MCF 10A (cell line): ENCODE results near the gene FUBP3. TPM values are rescaled to one million over a fixed set of nuclear protein-coding genes. Genes with fewer than 3 reads are reported as not detected.

Experiments
- BruUV-seq: library from RNA; stranded (reverse); fragments of 400-500 nt; replicated peaks from 2 replicates; lab custom pipeline; 2021; lab: Mats Ljungman, UMichigan
- CTCF ChIA-PET: fragments of 300-600 bp; sonication (Branson Sonifier 250); formaldehyde crosslinking; extraction: SDS; loops from one replicate; lab custom pipeline; 2021; ENCODE audit warnings: antibody characterized with exemption, inconsistent platforms; lab: Yijun Ruan, JAX
- POLR2A ChIA-PET: fragments of 300-600, 350-650 bp; sonication (Branson Sonifier 250); formaldehyde crosslinking; extraction: SDS; loops from one replicate; lab custom pipeline; 2020; ENCODE audit warnings: antibody characterized with exemption, inconsistent platforms; lab: Yijun Ruan, JAX
- DNase-seq: peaks from one replicate; pipeline ENCODE4 v3.0.0-alpha.2; 2018; ENCODE audit not compliant: unreplicated experiment
- H3K27ac Mint-ChIP-seq: one replicate; pipeline ENCODE4 v1.8.0; 2022; ENCODE audit warnings: mild to moderate bottlenecking, low read depth, mixed read lengths; ENCODE audit not compliant: unreplicated experiment
- H3K27me3 Mint-ChIP-seq: one replicate; pipeline ENCODE4 v1.8.0; 2022; ENCODE audit warnings: mixed read lengths; ENCODE audit not compliant: insufficient read depth, unreplicated experiment
- H3K36me3 Mint-ChIP-seq: one replicate; pipeline ENCODE4 v1.8.0; 2022; ENCODE audit warnings: mild to moderate bottlenecking, moderate library complexity, mixed read lengths; ENCODE audit not compliant: insufficient read depth, unreplicated experiment
- H3K4me1 Mint-ChIP-seq: one replicate; pipeline ENCODE4 v1.8.0; 2022; ENCODE audit warnings: mixed read lengths; ENCODE audit not compliant: insufficient read depth, unreplicated experiment
- H3K4me3 Mint-ChIP-seq: one replicate; pipeline ENCODE4 v1.8.0; 2022; ENCODE audit warnings: mild to moderate bottlenecking, moderate library complexity, mixed read lengths; ENCODE audit not compliant: unreplicated experiment
- H3K9me3 Mint-ChIP-seq: one replicate; pipeline ENCODE4 v1.8.0; 2022; ENCODE audit warnings: mixed read lengths; ENCODE audit not compliant: unreplicated experiment
- intact Hi-C: fragments of 100-400 bp; cut with micrococcal nuclease; formaldehyde crosslinking; loops from 2 replicates; pipeline ENCODE4 v1.14.1; 2022
- total RNA-seq: library from RNA; stranded (reverse); gene quantifications from 2 replicates; pipeline ENCODE4 v1.2.3, GENCODE V29; 2022
- TF ChIP-seq, protein P1 (sequence below): fragments of 200-600 bp; IDR thresholded peaks from one replicate; pipeline ENCODE4 v1.8.0; 2022; ENCODE audit warnings: antibody characterized with exemption, mild to moderate bottlenecking; ENCODE audit not compliant: unreplicated experiment

Gene FUBP3
- total RNA-seq, 1 experiment from 2014 or later: 58.0 TPM

DNA sequence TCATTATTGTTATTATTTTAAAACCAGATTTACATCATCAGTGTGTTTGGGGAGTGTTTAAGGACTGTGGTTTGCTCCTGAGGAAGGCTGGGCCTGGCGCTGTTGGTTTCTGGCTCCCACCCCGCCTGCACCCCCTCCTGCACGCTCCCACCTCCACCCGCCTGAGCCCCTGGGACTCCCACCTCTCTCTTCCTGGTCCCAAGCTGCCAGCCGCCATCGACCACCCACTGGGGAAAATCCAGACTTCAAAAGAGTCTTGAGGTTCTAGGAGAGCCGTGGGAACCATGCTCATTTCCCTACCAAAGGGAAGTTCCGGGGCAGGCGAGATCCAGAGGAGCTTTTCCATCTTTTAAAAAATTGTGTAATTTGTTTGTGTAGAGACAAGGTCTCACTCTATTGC is 35.0 kb upstream of the FUBP3 start:
- no TSS peak for BruUV-seq
- CTCF ChIA-PET: interaction anchor here (1.0 kb wide), 1 partner anchor 310 kb away, joined by 5 read pairs; no protein-coding TSS in a partner anchor
- intact Hi-C loops: no loop called here
- TF ChIP-seq, protein P1, sequence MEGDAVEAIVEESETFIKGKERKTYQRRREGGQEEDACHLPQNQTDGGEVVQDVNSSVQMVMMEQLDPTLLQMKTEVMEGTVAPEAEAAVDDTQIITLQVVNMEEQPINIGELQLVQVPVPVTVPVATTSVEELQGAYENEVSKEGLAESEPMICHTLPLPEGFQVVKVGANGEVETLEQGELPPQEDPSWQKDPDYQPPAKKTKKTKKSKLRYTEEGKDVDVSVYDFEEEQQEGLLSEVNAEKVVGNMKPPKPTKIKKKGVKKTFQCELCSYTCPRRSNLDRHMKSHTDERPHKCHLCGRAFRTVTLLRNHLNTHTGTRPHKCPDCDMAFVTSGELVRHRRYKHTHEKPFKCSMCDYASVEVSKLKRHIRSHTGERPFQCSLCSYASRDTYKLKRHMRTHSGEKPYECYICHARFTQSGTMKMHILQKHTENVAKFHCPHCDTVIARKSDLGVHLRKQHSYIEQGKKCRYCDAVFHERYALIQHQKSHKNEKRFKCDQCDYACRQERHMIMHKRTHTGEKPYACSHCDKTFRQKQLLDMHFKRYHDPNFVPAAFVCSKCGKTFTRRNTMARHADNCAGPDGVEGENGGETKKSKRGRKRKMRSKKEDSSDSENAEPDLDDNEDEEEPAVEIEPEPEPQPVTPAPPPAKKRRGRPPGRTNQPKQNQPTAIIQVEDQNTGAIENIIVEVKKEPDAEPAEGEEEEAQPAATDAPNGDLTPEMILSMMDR: no peak
- POLR2A ChIA-PET: interaction anchor here (0.6 to 2.0 kb wide), 3 partner anchors 17 to 49 kb away, joined by 3 to 4 read pairs (median 4); partner anchors contain the start of gene FUBP3
- no peaks in the 10 kb centered on the region for H3K27me3 Mint-ChIP-seq
- H3K4me3 Mint-ChIP-seq: no peak overlapping the region
- no peaks in the 10 kb centered on the region for H3K36me3 Mint-ChIP-seq
- no peaks in the 10 kb centered on the region for H3K9me3 Mint-ChIP-seq
- no peak for DNase-seq
- peaks cover 26% of the 10 kb centered on the region for H3K4me1 Mint-ChIP-seq
- H3K27ac Mint-ChIP-seq: no peak overlapping the region

DNA sequence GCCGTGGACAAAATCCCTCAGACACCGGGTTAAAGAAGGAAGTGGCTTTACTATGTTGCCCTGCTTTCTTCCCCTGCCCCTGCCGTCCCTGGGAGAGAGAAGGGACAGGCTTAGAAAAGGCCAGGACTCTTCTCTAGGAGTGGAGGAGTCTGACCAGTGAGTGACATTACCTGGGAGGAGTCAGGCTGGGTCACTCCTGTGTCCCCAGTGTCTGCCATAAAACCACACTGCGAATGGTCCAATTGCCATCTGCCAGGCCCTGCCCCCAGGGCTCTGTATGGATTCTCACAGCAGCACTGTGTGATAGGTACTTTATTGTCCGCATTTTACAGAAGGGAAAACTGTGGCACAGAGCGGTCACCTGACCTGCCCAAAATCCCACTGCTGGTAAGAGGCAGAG is 31.3 kb upstream of the FUBP3 start:
- ChIA-PET CTCF (no interaction called here), POLR2A (no interaction called here)
- intact Hi-C loops: no loop called here
- H3K27me3 Mint-ChIP-seq: no peaks in the 10 kb centered on the region
- no peak overlapping the region for H3K4me3 Mint-ChIP-seq
- H3K36me3 Mint-ChIP-seq: no peaks in the 10 kb centered on the region
- DNase-seq: no peak
- no TSS peak for BruUV-seq
- no peaks in the 10 kb centered on the region for H3K9me3 Mint-ChIP-seq
- no peak overlapping the region for H3K27ac Mint-ChIP-seq
- TF ChIP-seq, protein P1: no peak
- H3K4me1 Mint-ChIP-seq: peaks cover 3% of the 10 kb centered on the region

DNA sequence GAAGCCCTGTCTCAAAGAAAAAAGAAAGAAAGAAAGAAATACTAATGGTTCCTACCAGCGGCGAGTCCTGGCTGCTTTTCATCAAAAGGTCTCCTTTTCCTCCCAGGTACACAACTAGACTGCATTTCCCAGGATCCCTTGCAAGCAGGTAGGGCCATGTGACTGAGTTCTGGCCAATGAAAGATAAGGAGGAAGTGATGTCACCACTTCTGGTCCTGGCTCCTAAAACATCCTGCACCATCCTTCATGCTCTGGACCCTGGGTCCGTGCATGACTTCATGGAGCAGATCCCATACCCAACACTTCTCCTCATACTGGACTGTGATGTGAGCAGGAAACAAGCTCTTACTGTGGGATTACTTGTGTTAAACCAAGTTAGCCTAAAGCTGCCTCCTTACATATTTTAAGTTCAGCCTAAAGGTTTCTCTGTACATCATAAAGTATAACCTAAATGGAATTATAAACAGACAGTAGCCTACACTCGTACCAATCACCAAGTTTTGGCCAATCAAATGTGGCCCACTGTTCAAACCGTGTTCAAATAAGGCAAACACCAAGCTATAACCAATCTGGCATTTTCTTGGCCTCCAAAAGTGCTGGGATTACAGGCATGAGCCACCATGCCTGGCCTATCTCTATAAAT is 30.2 kb upstream of the FUBP3 start:
- ChIA-PET POLR2A (no interaction called here), CTCF (no interaction called here)
- TF ChIP-seq, protein P1: no peak
- Mint-ChIP-seq H3K4me1 (no peaks in the 10 kb centered on the region), H3K27ac (no peak overlapping the region), H3K9me3 (no peaks in the 10 kb centered on the region), H3K4me3 (no peak overlapping the region), H3K27me3 (no peaks in the 10 kb centered on the region), H3K36me3 (no peaks in the 10 kb centered on the region)
- DNase-seq: no peak
- no TSS peak for BruUV-seq
- intact Hi-C loops: no loop called here

DNA sequence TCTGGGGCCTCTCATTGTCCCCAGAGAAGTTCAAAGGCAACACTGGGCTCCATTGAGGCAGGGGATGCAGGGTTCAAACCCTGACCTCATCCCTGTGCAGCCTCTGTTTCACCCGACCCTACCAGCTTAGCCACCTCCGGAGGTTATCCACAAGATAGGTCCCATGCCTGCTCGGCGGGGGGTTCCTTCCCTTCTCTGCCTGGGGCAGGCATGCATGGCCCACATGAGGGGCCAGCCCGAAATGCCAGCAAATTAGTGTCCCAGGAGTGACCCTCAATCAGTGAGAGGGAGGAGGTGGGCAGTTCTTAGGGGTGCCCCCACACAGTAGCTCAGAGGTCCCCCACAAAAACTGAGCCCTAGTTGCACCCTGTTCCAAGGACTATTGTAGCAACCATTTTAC is 24.8 kb upstream of the FUBP3 start:
- no peak for DNase-seq
- Mint-ChIP-seq H3K4me3 (no peak overlapping the region), H3K4me1 (peaks cover 7% of the 10 kb centered on the region), H3K27me3 (no peaks in the 10 kb centered on the region), H3K27ac (no peak overlapping the region), H3K9me3 (no peaks in the 10 kb centered on the region), H3K36me3 (no peaks in the 10 kb centered on the region)
- CTCF ChIA-PET: no interaction called here
- intact Hi-C loops: no loop called here
- TF ChIP-seq, protein P1: no peak
- no TSS peak for BruUV-seq
- POLR2A ChIA-PET: interaction anchor here (1.6 to 2.2 kb wide), 2 partner anchors 15 to 24 kb away, joined by 4 to 8 read pairs; no protein-coding TSS in a partner anchor
